Esophagus muscularis mucosa (tissue), 4 donors: ENCODE measurements around the gene RTF1.

Experiments
- EP300 ChIP-seq: sonication (generic); formaldehyde crosslinking; IDR thresholded peaks from one replicate; pipeline ENCODE4 v1.6.1; 2017; ENCODE audit warnings: antibody characterized with exemption
- POLR2A ChIP-seq: fragments of 450-650 bp; IDR thresholded peaks from one replicate; pipeline ENCODE4 v1.6.1; 2017; ENCODE audit warnings: antibody characterized with exemption, moderate library complexity, mild to moderate bottlenecking, low read depth
- POLR2AphosphoS5 ChIP-seq, 2 donors: sonication (generic); formaldehyde crosslinking; IDR thresholded peaks; one replicate each; pipeline ENCODE4 v1.6.1; 2017; ENCODE audit warnings: antibody characterized with exemption in 2 of 2
- TF ChIP-seq, protein P1 (sequence below), 3 experiments: fragments of 200-600 bp in 2 of 3; fragments of 450-650 bp in 1 of 3; sonication (generic) in 2 of 3; IDR thresholded peaks; one replicate each; pipeline ENCODE4 v1.5.1; 2017 to 2019; ENCODE audit warnings: antibody characterized with exemption in 3 of 3, mild to moderate bottlenecking in 2 of 3, moderate library complexity in 1 of 3

GRCh38 chr15:41484937-41485625 lies 68.2 kb downstream of the RTF1 start:
- TF ChIP-seq, protein P1, sequence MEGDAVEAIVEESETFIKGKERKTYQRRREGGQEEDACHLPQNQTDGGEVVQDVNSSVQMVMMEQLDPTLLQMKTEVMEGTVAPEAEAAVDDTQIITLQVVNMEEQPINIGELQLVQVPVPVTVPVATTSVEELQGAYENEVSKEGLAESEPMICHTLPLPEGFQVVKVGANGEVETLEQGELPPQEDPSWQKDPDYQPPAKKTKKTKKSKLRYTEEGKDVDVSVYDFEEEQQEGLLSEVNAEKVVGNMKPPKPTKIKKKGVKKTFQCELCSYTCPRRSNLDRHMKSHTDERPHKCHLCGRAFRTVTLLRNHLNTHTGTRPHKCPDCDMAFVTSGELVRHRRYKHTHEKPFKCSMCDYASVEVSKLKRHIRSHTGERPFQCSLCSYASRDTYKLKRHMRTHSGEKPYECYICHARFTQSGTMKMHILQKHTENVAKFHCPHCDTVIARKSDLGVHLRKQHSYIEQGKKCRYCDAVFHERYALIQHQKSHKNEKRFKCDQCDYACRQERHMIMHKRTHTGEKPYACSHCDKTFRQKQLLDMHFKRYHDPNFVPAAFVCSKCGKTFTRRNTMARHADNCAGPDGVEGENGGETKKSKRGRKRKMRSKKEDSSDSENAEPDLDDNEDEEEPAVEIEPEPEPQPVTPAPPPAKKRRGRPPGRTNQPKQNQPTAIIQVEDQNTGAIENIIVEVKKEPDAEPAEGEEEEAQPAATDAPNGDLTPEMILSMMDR (IDR thresholded peaks at IDR 0.05), result no peak
- TF ChIP-seq POLR2A, result no peak
- TF ChIP-seq POLR2AphosphoS5 (IDR thresholded peaks at IDR 0.05), result no peak
- no peak for TF ChIP-seq EP300
